Type B pancreatic cell (in vitro differentiated cells): ENCODE measurements around the gene MUC6. TPM values are rescaled to one million over a fixed set of nuclear protein-coding genes. Genes with fewer than 3 reads are reported as not detected.

Experiments used
- DNase-seq: peaks from one replicate; pipeline ENCODE4 v3.0.0; 2021; ENCODE audit warnings: mixed read lengths; ENCODE audit not compliant: unreplicated experiment; ENCODE audit errors: extremely low spot score
- H3K27ac Mint-ChIP-seq: 2 replicates; pipeline ENCODE4 v1.8.0; 2021; ENCODE audit warnings: mild to moderate bottlenecking, mixed read lengths
- H3K27me3 Mint-ChIP-seq: 2 replicates; pipeline ENCODE4 v1.8.0; 2021; ENCODE audit warnings: mixed read lengths
- H3K36me3 Mint-ChIP-seq: 2 replicates; pipeline ENCODE4 v1.8.0; 2021; ENCODE audit warnings: mixed read lengths
- H3K4me1 Mint-ChIP-seq: one replicate; pipeline ENCODE4 v1.8.0; 2021; ENCODE audit warnings: mixed read lengths; ENCODE audit not compliant: unreplicated experiment
- H3K4me3 Mint-ChIP-seq: 2 replicates; pipeline ENCODE4 v1.8.0; 2021; ENCODE audit warnings: mild to moderate bottlenecking, mixed read lengths
- H3K9me3 Mint-ChIP-seq: 2 replicates; pipeline ENCODE4 v1.8.0; 2021; ENCODE audit warnings: mixed read lengths
- total RNA-seq: library from RNA; stranded (reverse); gene quantifications from 2 replicates; pipeline ENCODE4 v1.2.1, GENCODE V29; 2021; ENCODE audit warnings: low replicate concordance
- TF ChIP-seq, protein P1 (sequence below): fragments of 200-600 bp; sonication (generic); conservative IDR thresholded peaks from 2 replicates; pipeline ENCODE4 v1.5.0; 2021; ENCODE audit warnings: antibody characterized with exemption, mild to moderate bottlenecking

The MUC6 gene
- total RNA-seq, 1 donor from 2014 or later, result 0.46 TPM

DNA sequence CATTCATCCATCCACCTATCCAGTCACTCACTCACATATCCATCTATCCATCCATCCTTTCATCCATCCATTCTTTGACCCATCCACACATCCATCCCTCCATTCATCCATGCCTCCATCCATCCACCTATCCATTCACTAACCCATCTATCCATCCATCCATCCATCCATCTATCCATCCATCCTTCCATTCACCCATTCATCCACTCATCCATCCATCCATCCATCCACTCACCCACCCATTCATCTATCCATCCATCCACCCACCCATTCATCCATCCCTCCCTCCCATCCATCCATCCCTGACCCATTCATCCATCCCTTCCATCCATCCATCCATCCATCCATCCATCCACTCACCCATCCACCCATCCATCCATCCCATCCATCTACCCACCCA lies 33.2 kb upstream of the MUC6 start:
- Mint-ChIP-seq H3K36me3 (no peaks in the 10 kb centered on the region), H3K4me3 (no peak overlapping the region), H3K4me1 (no peaks in the 10 kb centered on the region), H3K27ac (no peak overlapping the region), H3K9me3 (no peaks in the 10 kb centered on the region), H3K27me3 (peaks cover 14% of the 10 kb centered on the region)
- TF ChIP-seq, protein P1, sequence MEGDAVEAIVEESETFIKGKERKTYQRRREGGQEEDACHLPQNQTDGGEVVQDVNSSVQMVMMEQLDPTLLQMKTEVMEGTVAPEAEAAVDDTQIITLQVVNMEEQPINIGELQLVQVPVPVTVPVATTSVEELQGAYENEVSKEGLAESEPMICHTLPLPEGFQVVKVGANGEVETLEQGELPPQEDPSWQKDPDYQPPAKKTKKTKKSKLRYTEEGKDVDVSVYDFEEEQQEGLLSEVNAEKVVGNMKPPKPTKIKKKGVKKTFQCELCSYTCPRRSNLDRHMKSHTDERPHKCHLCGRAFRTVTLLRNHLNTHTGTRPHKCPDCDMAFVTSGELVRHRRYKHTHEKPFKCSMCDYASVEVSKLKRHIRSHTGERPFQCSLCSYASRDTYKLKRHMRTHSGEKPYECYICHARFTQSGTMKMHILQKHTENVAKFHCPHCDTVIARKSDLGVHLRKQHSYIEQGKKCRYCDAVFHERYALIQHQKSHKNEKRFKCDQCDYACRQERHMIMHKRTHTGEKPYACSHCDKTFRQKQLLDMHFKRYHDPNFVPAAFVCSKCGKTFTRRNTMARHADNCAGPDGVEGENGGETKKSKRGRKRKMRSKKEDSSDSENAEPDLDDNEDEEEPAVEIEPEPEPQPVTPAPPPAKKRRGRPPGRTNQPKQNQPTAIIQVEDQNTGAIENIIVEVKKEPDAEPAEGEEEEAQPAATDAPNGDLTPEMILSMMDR, result no peak
- DNase-seq, result no peak

DNA sequence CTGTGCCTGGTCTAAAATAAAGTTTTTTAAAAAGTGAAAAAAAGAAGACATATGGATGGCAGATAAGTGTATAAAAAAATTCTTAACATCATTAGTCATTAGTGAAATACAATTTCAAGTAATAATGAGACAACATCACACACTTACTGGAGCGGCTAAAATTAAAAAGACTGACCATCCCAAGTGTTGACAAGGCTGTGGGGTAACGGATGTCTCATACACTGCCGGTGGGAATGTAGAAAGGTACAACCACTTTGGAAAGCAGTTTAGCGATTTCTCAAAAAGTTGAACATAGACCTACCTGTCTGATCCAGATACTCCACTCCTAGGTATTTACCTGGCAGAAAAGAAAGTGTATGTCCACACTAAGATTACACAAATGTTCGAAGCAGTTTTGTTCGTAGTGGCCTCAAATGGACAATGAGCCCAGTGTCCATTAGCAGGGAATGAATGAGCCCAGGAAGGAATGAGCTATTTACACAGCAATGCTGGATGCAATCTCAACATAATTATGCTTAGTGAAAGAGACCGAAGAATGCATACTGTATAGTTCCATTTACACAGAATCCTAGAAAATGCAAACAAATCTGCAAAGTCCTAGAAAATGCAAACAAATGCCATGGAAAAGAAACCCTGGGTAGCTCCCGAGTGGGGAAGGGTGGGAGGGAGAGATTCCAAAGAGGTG lies 31.4 kb upstream of the MUC6 start:
- Mint-ChIP-seq H3K36me3 (no peaks in the 10 kb centered on the region), H3K9me3 (no peaks in the 10 kb centered on the region), H3K27me3 (peaks cover 19% of the 10 kb centered on the region), H3K4me3 (no peak overlapping the region), H3K27ac (no peak overlapping the region), H3K4me1 (no peaks in the 10 kb centered on the region)
- DNase-seq, result no peak
- TF ChIP-seq, protein P1, result no peak

DNA sequence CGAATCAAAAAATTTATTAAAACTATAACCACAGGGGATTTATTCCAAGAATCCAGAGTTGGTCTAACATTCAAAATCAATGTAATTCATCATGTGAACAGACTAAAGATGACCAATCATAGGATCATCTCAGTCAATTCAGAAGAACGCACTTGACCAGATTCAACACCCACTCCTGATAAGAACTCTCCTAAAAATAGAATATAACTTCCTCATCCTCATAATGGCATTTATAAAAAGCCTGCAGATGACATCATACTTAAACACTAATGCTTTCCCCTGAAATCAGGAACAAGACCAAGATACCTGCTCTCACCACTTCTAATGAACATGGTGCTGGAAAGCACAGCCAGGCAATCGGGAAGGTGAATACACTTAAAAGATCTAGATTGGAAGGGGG lies 27.6 kb upstream of the MUC6 start:
- H3K27me3 Mint-ChIP-seq, result peaks cover 21% of the 10 kb centered on the region
- no peaks in the 10 kb centered on the region for H3K36me3 Mint-ChIP-seq
- H3K4me1 Mint-ChIP-seq, result no peaks in the 10 kb centered on the region
- H3K9me3 Mint-ChIP-seq, result peaks cover 8% of the 10 kb centered on the region
- H3K27ac Mint-ChIP-seq, result no peak overlapping the region
- DNase-seq, result no peak
- TF ChIP-seq, protein P1, result no peak
- no peak overlapping the region for H3K4me3 Mint-ChIP-seq

DNA sequence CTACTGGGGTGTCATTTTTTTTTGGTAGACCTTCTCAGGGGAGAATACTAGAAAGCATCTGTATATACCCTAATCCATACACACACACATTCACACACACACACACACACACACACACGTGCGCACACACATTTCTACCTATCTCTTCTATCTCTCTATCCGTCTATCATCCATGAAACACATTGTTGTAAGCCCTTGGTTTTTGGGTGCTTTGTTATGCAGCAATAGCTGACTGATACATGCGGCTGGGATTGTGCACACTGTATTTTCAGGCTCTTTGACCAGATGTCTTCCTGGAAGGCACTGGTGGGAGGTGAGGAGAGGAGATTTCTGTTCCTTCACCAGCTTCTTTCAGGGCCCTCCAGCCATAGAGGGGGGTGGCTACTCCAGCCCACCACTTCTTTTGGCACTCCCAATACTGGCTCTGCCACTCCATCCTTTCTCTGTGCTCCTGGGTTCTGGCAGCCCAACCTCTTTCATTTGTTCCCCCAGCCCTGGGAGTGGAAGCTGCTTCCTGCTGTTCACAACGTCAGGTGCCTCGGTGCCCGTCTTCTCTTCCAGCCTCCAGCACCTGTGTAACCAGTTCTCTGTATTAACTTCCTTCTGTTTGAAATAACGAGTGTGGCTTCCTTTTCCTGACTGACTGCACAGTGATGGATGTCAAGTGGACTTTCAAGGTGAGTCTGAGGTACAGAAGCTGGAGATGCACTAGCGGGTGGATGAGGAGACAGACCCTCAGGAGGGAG lies 25.7 kb upstream of the MUC6 start:
- H3K4me3 Mint-ChIP-seq, result no peak overlapping the region

GRCh38 chr11:1060852-1061616 lies 24.5 kb upstream of the MUC6 start:
- Mint-ChIP-seq H3K36me3 (no peaks in the 10 kb centered on the region), H3K27ac (peak overlapping the region; percentile 53), H3K4me1 (no peaks in the 10 kb centered on the region), H3K4me3 (no peak overlapping the region), H3K9me3 (peaks cover 8% of the 10 kb centered on the region), H3K27me3 (peaks cover 11% of the 10 kb centered on the region)
- no peak for DNase-seq
- TF ChIP-seq, protein P1, result no peak

More for the DNA sequence above, 25.7 kb upstream of the MUC6 start:
- Mint-ChIP-seq H3K36me3 (no peaks in the 10 kb centered on the region), H3K27me3 (peaks cover 14% of the 10 kb centered on the region), H3K27ac (peak overlapping the region; percentile 78), H3K4me1 (no peaks in the 10 kb centered on the region), H3K9me3 (peaks cover 8% of the 10 kb centered on the region)
- no peak for DNase-seq
- TF ChIP-seq, protein P1, result no peak
